HEK293T (cell line): ENCODE measurements around the gene SLC13A5.

Source experiments
- BHLHE40 ChIP-seq: fragments of 450-650 bp; IDR thresholded peaks from 2 replicates; pipeline ENCODE4 v1.6.1; 2016; ENCODE audit warnings: mild to moderate bottlenecking, moderate library complexity, borderline replicate concordance
- FOXM1 ChIP-seq: fragments of 450-650 bp; IDR thresholded peaks from 2 replicates; pipeline ENCODE4 v1.6.1; 2017; ENCODE audit warnings: mild to moderate bottlenecking, borderline replicate concordance
- SP1 ChIP-seq: fragments of 450-650 bp; IDR thresholded peaks from 2 replicates; pipeline ENCODE4 v1.6.1; 2017

DNA sequence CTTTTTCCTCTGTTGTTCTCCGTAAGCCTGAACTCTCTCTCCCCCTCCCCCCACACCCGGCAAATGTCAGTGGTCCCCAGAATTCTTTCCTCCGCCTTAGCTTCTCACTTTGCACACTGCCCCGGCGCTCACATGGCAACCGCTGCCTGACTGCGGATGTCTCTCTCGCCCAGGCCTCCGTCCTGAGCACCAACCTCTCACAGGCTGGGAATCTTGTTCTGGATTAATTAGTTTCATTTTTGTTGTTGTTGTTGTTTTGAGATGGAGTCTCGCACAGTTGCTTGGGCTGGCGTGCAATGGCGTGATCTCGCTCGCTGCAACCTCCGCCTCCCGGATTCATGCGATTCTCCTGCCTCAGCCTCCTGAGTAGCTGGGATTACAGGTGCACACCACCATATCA, 45.0 kb downstream of the SLC13A5 start:
- no peak for TF ChIP-seq BHLHE40
- no peak for TF ChIP-seq FOXM1
- TF ChIP-seq SP1 = no peak
